Osteoblast (primary cell): ENCODE measurements around the gene LPCAT1. TPM values are rescaled to one million over a fixed set of nuclear protein-coding genes. Genes with fewer than 3 reads are reported as not detected.

ENCODE experiments used
- DNase-seq: peaks from one replicate; pipeline ENCODE4 v3.0.0; 2011; ENCODE audit warnings: low spot score, mixed read lengths; ENCODE audit not compliant: insufficient read length; ENCODE audit errors: missing footprints
- H2AFZ ChIP-seq: 2 replicates; pipeline ENCODE4 v1.6.0; 2011; ENCODE audit warnings: mild to moderate bottlenecking, low read length
- H3K27ac ChIP-seq: 2 replicates; pipeline ENCODE4 v1.5.1; 2011; ENCODE audit warnings: mild to moderate bottlenecking, low read depth, low read length, moderate library complexity
- H3K27me3 ChIP-seq: 2 replicates; pipeline ENCODE4 v1.6.0; 2012; ENCODE audit warnings: mild to moderate bottlenecking, control low read depth, inconsistent platforms, low read length, moderate library complexity; ENCODE audit not compliant: insufficient read depth
- H3K36me3 ChIP-seq: 2 replicates; pipeline ENCODE4 v1.5.1; 2011; ENCODE audit warnings: mild to moderate bottlenecking, low read length, control low read depth, moderate library complexity; ENCODE audit not compliant: insufficient read depth
- H3K4me1 ChIP-seq: 2 replicates; pipeline ENCODE4 v1.5.1; 2011; ENCODE audit warnings: mild to moderate bottlenecking, low read length, control low read depth, moderate library complexity; ENCODE audit not compliant: insufficient read depth
- H3K4me2 ChIP-seq: 2 replicates; pipeline ENCODE4 v1.6.0; 2011; ENCODE audit warnings: mild to moderate bottlenecking, low read length; ENCODE audit not compliant: insufficient read depth
- H3K4me3 ChIP-seq: fragments of 200-600 bp; sonication (generic); 3 replicates; pipeline ENCODE4 v1.5.1; 2012; ENCODE audit warnings: mild to moderate bottlenecking, low read length, inconsistent platforms; ENCODE audit not compliant: insufficient read depth
- H3K79me2 ChIP-seq: 2 replicates; pipeline ENCODE4 v1.6.0; 2012; ENCODE audit warnings: mild to moderate bottlenecking, low read length, control low read depth, inconsistent platforms; ENCODE audit not compliant: insufficient read depth
- H3K9me3 ChIP-seq: 2 replicates; pipeline ENCODE4 v1.5.1; 2011; ENCODE audit warnings: low read depth, low read length, control low read depth
- H4K20me1 ChIP-seq: 2 replicates; pipeline ENCODE4 v1.6.0; 2012; ENCODE audit warnings: mild to moderate bottlenecking, low read length, control low read depth; ENCODE audit not compliant: insufficient read depth
- total RNA-seq: library from RNA; depleted of rRNA; stranded (reverse); fragments of >200 nt; gene quantifications from 2 replicates; pipeline ENCODE4 v1.2.3, GENCODE V29; 2012
- TF ChIP-seq, protein P1 (sequence below): IDR thresholded peaks from 2 replicates; pipeline ENCODE4 v1.5.1; 2011; ENCODE audit warnings: mild to moderate bottlenecking, low read depth, low read length, moderate library complexity; ENCODE audit errors: extremely low read depth

Gene LPCAT1
- total RNA-seq, 1 donor = 11.6 TPM

DNA sequence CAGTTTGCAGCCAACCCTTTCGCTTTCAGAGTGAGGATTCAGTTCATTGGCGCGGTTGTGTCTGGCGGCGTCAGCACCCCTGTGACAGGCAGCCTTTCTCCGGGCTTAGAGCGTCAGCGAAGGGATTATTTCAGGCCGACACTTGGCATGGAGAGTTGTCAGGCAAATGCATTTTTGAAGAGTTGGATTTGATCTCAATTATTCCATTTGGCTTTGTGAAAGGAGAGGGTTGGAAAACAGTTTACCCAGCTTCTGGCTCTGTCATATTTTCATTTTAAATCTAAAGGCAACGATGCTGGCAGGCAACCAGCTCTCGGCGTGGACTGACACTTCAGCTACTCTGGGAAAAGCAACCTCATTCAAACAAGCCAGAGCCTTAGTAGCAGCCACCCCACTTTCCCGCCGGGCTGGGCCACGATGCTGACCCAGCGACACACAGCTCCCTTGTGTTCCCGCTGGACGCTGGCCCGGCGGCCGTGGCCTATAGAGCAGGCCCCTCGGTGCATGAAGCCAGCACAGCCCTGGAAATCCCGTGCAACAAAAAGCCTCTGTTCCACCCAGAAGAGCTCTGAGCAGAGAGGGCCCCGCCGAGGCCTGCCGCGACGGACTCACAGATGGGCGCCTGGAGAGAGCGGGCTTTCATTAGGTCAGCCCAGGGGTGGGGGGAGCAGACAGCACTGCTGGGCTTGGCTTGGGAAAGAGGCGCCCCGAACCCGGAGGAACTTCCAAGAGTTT, 28.9 kb upstream of the LPCAT1 start:
- H3K36me3 ChIP-seq = no peaks in the 10 kb centered on the region
- no peaks in the 10 kb centered on the region for H3K9me3 ChIP-seq
- peak overlapping the region; percentile 76 for H3K4me2 ChIP-seq
- H3K79me2 ChIP-seq = no peaks in the 10 kb centered on the region
- H3K27me3 ChIP-seq = peaks cover 80% of the 10 kb centered on the region
- H2AFZ ChIP-seq = peak overlapping the region; percentile 10
- H3K4me1 ChIP-seq = peaks cover 19% of the 10 kb centered on the region
- H3K27ac ChIP-seq = no peak overlapping the region
- DNase-seq = peak; percentile 94
- H3K4me3 ChIP-seq = peak overlapping the region; percentile 49
- TF ChIP-seq, protein P1, sequence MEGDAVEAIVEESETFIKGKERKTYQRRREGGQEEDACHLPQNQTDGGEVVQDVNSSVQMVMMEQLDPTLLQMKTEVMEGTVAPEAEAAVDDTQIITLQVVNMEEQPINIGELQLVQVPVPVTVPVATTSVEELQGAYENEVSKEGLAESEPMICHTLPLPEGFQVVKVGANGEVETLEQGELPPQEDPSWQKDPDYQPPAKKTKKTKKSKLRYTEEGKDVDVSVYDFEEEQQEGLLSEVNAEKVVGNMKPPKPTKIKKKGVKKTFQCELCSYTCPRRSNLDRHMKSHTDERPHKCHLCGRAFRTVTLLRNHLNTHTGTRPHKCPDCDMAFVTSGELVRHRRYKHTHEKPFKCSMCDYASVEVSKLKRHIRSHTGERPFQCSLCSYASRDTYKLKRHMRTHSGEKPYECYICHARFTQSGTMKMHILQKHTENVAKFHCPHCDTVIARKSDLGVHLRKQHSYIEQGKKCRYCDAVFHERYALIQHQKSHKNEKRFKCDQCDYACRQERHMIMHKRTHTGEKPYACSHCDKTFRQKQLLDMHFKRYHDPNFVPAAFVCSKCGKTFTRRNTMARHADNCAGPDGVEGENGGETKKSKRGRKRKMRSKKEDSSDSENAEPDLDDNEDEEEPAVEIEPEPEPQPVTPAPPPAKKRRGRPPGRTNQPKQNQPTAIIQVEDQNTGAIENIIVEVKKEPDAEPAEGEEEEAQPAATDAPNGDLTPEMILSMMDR = no peak
- peaks cover 17% of the 10 kb centered on the region for H4K20me1 ChIP-seq

DNA sequence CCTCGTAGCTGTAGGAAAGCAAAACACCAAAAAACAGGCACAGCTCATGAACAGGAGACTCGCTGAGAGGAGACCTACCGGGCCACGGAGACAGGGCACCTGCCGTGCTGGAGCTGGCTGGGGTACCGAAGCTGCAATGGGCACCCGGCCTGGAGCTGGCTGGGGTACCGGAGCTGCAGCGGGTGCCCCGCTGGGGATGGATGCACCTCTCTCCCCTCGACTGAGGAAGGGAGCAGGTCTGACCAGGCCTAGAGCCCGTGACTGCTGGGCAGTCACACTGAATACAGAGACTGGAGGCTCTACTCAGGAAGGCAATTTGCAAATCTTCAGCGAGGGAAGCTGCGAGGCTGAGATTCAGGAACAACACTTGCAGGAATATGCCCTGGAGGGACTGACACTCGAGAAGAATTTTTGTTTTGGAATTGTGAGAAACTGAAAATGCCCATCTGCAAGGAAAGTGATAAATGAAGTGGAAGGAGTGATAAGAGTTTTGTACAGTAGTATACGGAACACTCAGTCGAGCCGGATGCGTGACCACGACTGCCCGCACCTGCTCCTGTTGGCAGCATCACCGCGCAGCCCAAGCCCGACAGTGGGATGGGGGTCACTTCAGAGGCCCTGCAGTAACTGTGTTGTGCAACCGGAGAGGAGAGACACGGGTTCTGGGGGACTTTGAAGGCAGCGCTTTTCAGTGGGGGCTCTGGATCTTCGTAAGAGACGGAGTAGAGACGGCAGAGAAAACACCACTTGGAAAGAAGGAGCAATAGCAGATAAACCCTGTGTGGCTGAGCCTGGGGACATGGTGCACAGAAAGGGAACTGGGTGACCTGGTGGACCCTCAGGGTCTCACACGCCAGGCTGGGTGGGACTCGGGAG, 27.9 kb upstream of the LPCAT1 start:
- Histone ChIP-seq H3K4me1 (peaks cover 19% of the 10 kb centered on the region), H3K9me3 (no peaks in the 10 kb centered on the region), H3K27me3 (peaks cover 78% of the 10 kb centered on the region), H3K36me3 (no peaks in the 10 kb centered on the region), H4K20me1 (peaks cover 17% of the 10 kb centered on the region), H2AFZ (no peak overlapping the region), H3K79me2 (no peaks in the 10 kb centered on the region), H3K4me3 (peak overlapping the region; percentile 49), H3K4me2 (peak overlapping the region; percentile 76), H3K27ac (no peak overlapping the region)
- TF ChIP-seq, protein P1 = no peak
- DNase-seq = peak; percentile 62

GRCh38 chr5:1550287-1551076, 26.7 kb upstream of the LPCAT1 start:
- Histone ChIP-seq H3K4me3 (no peak overlapping the region), H3K9me3 (no peaks in the 10 kb centered on the region), H3K4me2 (no peak overlapping the region), H2AFZ (no peak overlapping the region), H3K79me2 (no peaks in the 10 kb centered on the region), H3K27ac (no peak overlapping the region), H3K27me3 (peaks cover 71% of the 10 kb centered on the region), H3K36me3 (no peaks in the 10 kb centered on the region), H4K20me1 (peaks cover 13% of the 10 kb centered on the region), H3K4me1 (peaks cover 14% of the 10 kb centered on the region)
- TF ChIP-seq, protein P1 = no peak
- peak; percentile 36 for DNase-seq
